IPS-20b (cell line): Measurements from ENCODE around the gene DUOX1.

Source experiments
- H3K27ac ChIP-seq: one replicate; pipeline ENCODE4 v1.5.1; 2013; ENCODE audit warnings: low read length
- H3K27me3 ChIP-seq: 2 replicates; pipeline ENCODE4 v1.6.1; 2013; ENCODE audit warnings: mild to moderate bottlenecking, low read length, inconsistent platforms; ENCODE audit not compliant: insufficient read depth
- H3K36me3 ChIP-seq: 2 replicates; pipeline ENCODE4 v1.6.1; 2013; ENCODE audit warnings: low read depth, mild to moderate bottlenecking, inconsistent platforms, low read length, moderate library complexity; ENCODE audit not compliant: insufficient read depth
- H3K4me1 ChIP-seq: 2 replicates; pipeline ENCODE4 v1.6.1; 2013; ENCODE audit warnings: mild to moderate bottlenecking, control low read depth, inconsistent platforms, low read length, moderate library complexity; ENCODE audit not compliant: insufficient read depth
- H3K4me3 ChIP-seq: 2 replicates; pipeline ENCODE4 v1.5.1; 2013; ENCODE audit warnings: mild to moderate bottlenecking, low read length, inconsistent platforms
- H3K9ac ChIP-seq: 2 replicates; pipeline ENCODE4 v1.6.1; 2013; ENCODE audit warnings: low read depth, mild to moderate bottlenecking, inconsistent platforms, low read length, moderate library complexity
- H3K9me3 ChIP-seq: 2 replicates; pipeline ENCODE4 v1.6.1; 2013; ENCODE audit warnings: mild to moderate bottlenecking, low read depth, low read length, inconsistent platforms; ENCODE audit not compliant: insufficient read depth

The DUOX1 gene

GRCh38 chr15:45166834-45167630, 37.2 kb downstream of the DUOX1 start:
- Histone ChIP-seq H3K36me3 (peaks cover 7% of the 10 kb centered on the region; the same call in 1 of the 2 replicates), H3K4me1 (peaks cover 25% of the 10 kb centered on the region), H3K9me3 (no peaks in the 10 kb centered on the region), H3K4me3 (peak overlapping the region; percentile 83), H3K27me3 (no peaks in the 10 kb centered on the region), H3K27ac (peak overlapping the region; percentile 5), H3K9ac (peak overlapping the region; percentile 84)

GRCh38 chr15:45167631-45168205, 37.9 kb downstream of the DUOX1 start:
- Histone ChIP-seq H3K4me3 (peak overlapping the region; percentile 83), H3K9ac (peak overlapping the region; percentile 84; the same call in 1 of the 2 replicates), H3K27me3 (no peaks in the 10 kb centered on the region), H3K27ac (no peak overlapping the region), H3K4me1 (peaks cover 25% of the 10 kb centered on the region), H3K9me3 (no peaks in the 10 kb centered on the region), H3K36me3 (peaks cover 7% of the 10 kb centered on the region; the same call in 1 of the 2 replicates)

GRCh38 chr15:45168286-45168685, 38.5 kb downstream of the DUOX1 start:
- Histone ChIP-seq H3K9me3 (no peaks in the 10 kb centered on the region), H3K36me3 (peaks cover 11% of the 10 kb centered on the region; the same call in 1 of the 2 replicates), H3K27ac (no peak overlapping the region), H3K9ac (no peak overlapping the region), H3K27me3 (no peaks in the 10 kb centered on the region), H3K4me3 (no peak overlapping the region), H3K4me1 (peaks cover 25% of the 10 kb centered on the region)

GRCh38 chr15:45168751-45169551, 39.2 kb downstream of the DUOX1 start:
- Histone ChIP-seq H3K27me3 (no peaks in the 10 kb centered on the region), H3K9ac (no peak overlapping the region), H3K9me3 (no peaks in the 10 kb centered on the region), H3K36me3 (peaks cover 15% of the 10 kb centered on the region; the same call in 1 of the 2 replicates), H3K4me3 (no peak overlapping the region), H3K27ac (no peak overlapping the region), H3K4me1 (peaks cover 25% of the 10 kb centered on the region)

GRCh38 chr15:45169608-45170480, 40.0 kb downstream of the DUOX1 start:
- H3K9ac ChIP-seq = no peak overlapping the region
- H3K4me3 ChIP-seq = no peak overlapping the region; the same call in 1 of the 2 replicates
- peaks cover 25% of the 10 kb centered on the region for H3K4me1 ChIP-seq
- no peaks in the 10 kb centered on the region for H3K27me3 ChIP-seq
- no peak overlapping the region for H3K27ac ChIP-seq
- no peaks in the 10 kb centered on the region for H3K9me3 ChIP-seq
- H3K36me3 ChIP-seq = peaks cover 22% of the 10 kb centered on the region; the same call in 1 of the 2 replicates

- Histone ChIP-seq H3K9me3 (no peaks in the 10 kb centered on the region), H3K36me3 (peaks cover 39% of the 10 kb centered on the region), H3K9ac (no peak overlapping the region), H3K4me1 (peaks cover 25% of the 10 kb centered on the region), H3K4me3 (no peak overlapping the region), H3K27me3 (no peaks in the 10 kb centered on the region), H3K27ac (no peak overlapping the region)
These were observed 42.1 kb downstream of the DUOX1 start for GRCh38 chr15:45171912-45172311.

GRCh38 chr15:45174069-45174468, 44.3 kb downstream of the DUOX1 start:
- Histone ChIP-seq H3K9me3 (no peaks in the 10 kb centered on the region), H3K27me3 (no peaks in the 10 kb centered on the region), H3K4me3 (no peak overlapping the region), H3K4me1 (peaks cover 13% of the 10 kb centered on the region; the same call in 1 of the 2 replicates), H3K27ac (no peak overlapping the region), H3K36me3 (peaks cover 51% of the 10 kb centered on the region), H3K9ac (no peak overlapping the region)

GRCh38 chr15:45174577-45174976, 44.8 kb downstream of the DUOX1 start:
- Histone ChIP-seq H3K9me3 (no peaks in the 10 kb centered on the region), H3K27me3 (no peaks in the 10 kb centered on the region), H3K9ac (no peak overlapping the region), H3K27ac (no peak overlapping the region), H3K4me1 (peaks cover 8% of the 10 kb centered on the region; the same call in 1 of the 2 replicates), H3K36me3 (peaks cover 51% of the 10 kb centered on the region), H3K4me3 (no peak overlapping the region)

GRCh38 chr15:45177285-45177684, 47.5 kb downstream of the DUOX1 start:
- no peak overlapping the region for H3K4me3 ChIP-seq
- H3K36me3 ChIP-seq = peaks cover 44% of the 10 kb centered on the region
- peaks cover 6% of the 10 kb centered on the region for H3K4me1 ChIP-seq
- H3K9me3 ChIP-seq = no peaks in the 10 kb centered on the region
- H3K27me3 ChIP-seq = no peaks in the 10 kb centered on the region
- H3K27ac ChIP-seq = no peak overlapping the region
- no peak overlapping the region for H3K9ac ChIP-seq

GRCh38 chr15:45179221-45179985, 49.6 kb downstream of the DUOX1 start:
- Histone ChIP-seq H3K9ac (no peak overlapping the region), H3K4me1 (peaks cover 26% of the 10 kb centered on the region)

More at GRCh38 chr15:45179221-45179985, 49.6 kb downstream of the DUOX1 start:
- H3K36me3 ChIP-seq = peaks cover 34% of the 10 kb centered on the region
- no peaks in the 10 kb centered on the region for H3K27me3 ChIP-seq
- no peak overlapping the region for H3K27ac ChIP-seq
- no peaks in the 10 kb centered on the region for H3K9me3 ChIP-seq
- H3K4me3 ChIP-seq = no peak overlapping the region
